ENCODE results near the gene IP6K3. TPM values are rescaled to one million over a fixed set of nuclear protein-coding genes. Genes with fewer than 3 reads are reported as not detected.

Gene IP6K3
- total RNA-seq, 1 donor from 2014 or later, result not detected

DNA sequence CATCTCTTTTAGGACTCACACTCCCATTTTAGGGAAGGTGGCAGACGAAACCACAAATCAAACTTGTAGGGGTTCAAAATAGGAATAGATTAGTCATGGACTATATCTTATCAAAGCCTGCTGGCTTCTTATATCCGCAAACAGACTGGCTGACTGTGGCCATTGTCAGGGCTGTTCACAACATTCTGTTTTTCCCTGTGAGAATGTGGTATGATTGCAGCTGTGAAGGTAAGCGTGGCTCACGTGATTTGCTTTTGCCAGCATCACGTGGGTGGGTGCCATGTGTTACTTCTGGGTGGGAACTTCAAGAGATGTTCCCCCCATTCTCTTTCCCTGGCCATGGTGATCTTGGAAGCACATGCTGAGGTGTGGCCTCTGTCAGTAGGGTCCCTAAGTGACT, 5.9 kb downstream of the IP6K3 start:
- DNase-seq (ENCODE audit: low read depth in 2 of 2), result no peak

DNA sequence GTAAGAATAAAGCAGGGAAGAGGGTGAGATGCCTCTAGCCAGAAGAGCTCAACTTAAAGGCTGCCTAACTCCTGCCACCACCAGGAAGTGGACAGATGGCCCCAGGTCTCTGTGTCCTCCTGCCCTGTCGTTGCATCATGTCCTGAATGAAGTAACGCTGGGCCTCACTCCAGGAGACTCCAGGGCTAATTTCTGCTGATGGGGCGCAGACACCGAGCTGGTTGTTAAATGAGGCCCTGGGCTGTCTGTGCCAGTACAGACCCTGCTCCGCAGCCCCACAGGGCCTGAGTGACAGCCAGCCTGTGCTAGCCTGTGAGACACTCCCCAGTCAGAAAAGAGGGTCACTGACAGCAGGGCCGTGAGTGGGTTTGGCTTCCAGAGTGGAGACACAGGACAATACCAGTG, 6.5 kb downstream of the IP6K3 start:
- peak in 1 of 2 donors; percentile 18 for DNase-seq (ENCODE audit: low read depth in 2 of 2)

GRCh38 chr6:33739571-33739970, 7.1 kb downstream of the IP6K3 start:
- DNase-seq (ENCODE audit: low read depth in 2 of 2), result no peak

DNA sequence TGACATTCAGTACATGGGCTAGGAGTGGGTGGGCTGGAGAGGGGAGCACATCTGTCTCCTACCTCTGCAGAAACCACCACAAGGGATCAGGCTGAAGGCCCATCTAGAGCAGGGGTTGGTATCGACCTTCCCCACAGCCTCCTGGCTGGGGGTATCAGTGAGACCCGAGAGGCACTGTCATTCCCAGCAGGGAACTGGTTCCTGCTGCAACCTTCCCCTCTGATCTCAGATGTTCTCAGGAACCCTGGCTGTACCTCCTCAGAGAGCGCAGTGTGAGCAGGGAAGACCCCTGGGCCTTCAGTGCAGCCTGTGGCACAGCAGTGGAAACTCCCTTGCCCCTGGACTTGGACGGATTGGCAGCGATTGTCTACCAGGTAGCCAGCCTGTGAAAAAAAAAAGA, 7.8 kb downstream of the IP6K3 start:
- DNase-seq (ENCODE audit: low read depth in 2 of 2), result no peak

- no peak for DNase-seq (ENCODE audit: low read depth in 2 of 2)
These were observed 8.6 kb downstream of the IP6K3 start for GRCh38 chr6:33738153-33738552.

- DNase-seq (ENCODE audit: low read depth in 2 of 2), result no peak
These were observed 9.3 kb downstream of the IP6K3 start for GRCh38 chr6:33737267-33738026.

DNA sequence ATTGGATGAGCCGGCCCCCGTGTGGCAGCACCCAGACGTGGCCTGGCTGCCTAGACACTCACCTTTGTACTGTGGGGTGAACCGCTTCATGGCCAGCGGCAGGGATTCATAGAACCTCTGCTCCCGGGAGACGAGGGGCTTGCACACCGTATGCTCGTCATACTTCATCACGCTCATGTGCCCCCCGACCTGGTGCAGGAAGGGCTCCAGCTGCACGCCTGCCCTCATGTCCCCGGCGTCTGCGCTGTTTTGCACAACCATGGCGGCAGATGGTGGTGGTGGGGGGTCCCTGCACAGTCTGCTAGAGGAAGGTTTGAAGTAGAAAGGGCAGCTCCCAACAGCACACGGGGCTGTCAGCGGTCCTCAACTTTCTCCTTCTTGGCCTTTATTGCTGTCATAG, 11.5 kb downstream of the IP6K3 start:
- DNase-seq (ENCODE audit: low read depth in 2 of 2), result no peak

DNA sequence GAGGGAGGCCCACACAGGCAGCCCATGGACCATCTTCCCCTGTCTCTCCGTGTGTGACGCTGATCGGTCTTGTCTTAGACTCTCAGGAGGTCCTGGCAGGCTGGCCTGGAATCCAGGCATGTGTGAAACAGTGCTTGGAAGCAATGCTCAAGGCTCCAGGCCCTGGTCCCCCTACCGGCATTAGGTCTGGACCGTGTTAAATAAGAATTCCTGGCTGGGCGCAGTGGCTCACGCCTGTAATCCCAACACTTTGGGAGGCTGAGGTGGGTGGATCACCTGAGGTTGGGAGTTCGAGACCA, 13.0 kb downstream of the IP6K3 start:
- no peak for DNase-seq (ENCODE audit: low read depth in 2 of 2)

- no peak for DNase-seq (ENCODE audit: low read depth in 2 of 2)
These were observed 13.6 kb downstream of the IP6K3 start for GRCh38 chr6:33732817-33733708.

- DNase-seq (ENCODE audit: low read depth in 2 of 2), result no peak
These were observed 14.3 kb downstream of the IP6K3 start for GRCh38 chr6:33732385-33732784.

DNA sequence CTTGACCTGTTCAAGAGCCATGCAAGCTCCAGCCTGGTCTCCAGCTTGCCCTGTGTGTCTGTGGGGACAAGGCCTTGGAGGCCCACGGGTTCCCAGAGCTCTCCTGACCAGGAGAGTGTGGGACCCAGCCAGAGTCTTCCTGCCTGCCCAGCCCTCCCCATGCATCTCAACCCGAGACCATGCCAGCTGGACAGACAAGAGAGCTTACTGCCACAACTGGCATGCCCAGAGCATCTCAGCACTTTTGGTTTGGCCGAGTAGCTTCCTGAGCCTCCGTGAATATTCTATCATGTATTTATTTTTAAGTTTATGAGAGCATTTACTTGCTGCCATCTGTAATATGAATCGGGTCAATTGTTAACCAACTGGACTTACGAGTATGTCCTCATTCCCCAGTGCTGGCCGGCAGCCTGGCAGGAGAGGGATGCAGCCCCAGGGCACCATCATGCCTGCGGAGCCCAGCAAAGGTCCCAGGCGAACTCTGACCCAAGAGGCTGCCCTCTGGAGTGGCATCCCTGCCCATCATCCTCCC, 14.9 kb downstream of the IP6K3 start:
- no peak for DNase-seq (ENCODE audit: low read depth in 2 of 2)

DNA sequence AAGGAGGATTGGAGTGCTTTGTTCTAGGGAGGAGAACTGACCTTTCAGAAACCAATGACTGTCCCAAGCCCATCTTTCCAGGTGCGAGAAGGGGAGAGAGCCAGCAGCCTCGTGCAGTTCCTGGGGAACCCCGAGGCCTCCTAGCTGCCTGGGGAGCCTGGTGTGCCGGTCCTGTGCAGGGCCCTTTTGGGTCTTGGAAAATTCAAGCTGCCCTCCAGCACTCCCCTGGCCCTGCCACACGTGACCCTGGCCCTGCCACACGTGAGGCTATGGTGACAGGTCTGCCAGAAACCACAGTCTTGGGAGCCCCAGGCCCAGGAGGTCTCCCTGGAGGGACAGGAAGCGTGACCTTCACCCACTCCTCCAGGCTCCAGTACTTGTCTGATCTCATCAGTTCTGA, 15.7 kb downstream of the IP6K3 start:
- DNase-seq (ENCODE audit: low read depth in 2 of 2), result no peak

- no peak for DNase-seq (ENCODE audit: low read depth in 2 of 2)
These were observed 16.1 kb downstream of the IP6K3 start for GRCh38 chr6:33730611-33731010.

GRCh38 chr6:33729059-33729458, 17.6 kb downstream of the IP6K3 start:
- DNase-seq (ENCODE audit: low read depth in 2 of 2), result no peak

GRCh38 chr6:33728438-33728837, 18.3 kb downstream of the IP6K3 start:
- DNase-seq (ENCODE audit: low read depth in 2 of 2), result no peak

DNA sequence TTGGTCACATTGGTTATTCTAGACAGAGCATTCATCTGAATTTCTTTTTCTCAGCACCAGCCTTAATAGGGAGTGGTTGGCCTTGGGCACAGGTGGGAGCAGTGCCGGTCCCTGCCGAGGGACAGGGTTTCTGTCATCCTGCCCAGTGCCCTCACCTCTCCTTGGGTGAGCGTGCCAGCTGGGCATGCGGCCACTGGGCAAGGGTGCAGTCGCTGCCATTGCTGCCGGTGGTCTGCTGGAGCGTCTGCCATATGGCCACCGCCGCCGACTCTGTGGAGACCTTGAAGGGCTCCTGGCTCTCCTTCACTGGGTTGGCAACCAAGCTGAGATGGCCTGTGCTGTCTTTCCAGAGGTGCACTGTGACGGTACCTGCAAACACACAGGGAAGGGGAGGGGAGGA, 18.8 kb downstream of the IP6K3 start:
- DNase-seq (ENCODE audit: low read depth in 2 of 2), result no peak

DNA sequence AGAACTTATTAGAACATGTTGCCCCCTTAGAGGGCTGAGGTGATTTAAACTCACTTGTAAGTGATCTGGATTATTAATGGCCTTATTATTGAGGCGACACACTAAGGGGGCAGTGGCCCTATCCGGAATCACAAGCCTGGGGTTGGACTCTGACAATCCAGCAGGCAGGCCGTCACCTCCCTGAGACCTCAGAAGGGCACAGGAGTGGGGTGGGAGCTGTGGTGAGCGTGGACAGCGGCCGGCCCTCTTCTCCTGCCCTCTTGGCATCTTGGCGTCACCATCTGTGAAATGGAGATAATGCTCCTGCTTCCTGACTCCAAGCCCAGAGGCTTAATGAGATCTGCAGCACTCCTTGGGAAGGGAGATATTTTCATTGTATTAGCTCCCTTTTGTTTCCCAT, 19.6 kb downstream of the IP6K3 start:
- no peak for DNase-seq (ENCODE audit: low read depth in 2 of 2)

GRCh38 chr6:33726696-33727095, 20.0 kb downstream of the IP6K3 start:
- no peak for DNase-seq (ENCODE audit: low read depth in 2 of 2)

- DNase-seq (ENCODE audit: low read depth in 2 of 2), result no peak
These were observed 20.6 kb downstream of the IP6K3 start for GRCh38 chr6:33725891-33726673.

DNA sequence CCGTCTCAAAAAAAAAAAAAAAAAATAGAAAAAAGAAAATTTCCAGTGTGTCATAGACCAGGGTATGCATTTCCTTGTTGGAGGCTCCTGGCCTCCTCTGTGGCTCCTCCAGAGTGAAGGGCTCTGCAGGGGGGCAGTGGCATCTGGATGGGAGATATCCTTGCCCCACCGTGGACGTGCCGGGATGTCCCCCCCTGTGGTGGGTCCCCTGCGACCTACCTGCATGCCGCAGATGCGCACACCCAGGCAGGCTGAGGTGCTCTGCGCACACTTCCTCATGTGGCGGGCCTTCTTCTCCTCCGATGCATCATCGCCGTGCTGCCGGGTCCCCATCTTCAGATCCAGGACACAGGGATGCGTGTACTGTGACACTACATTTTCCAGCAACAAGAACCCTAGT, 21.5 kb downstream of the IP6K3 start:
- DNase-seq (ENCODE audit: low read depth in 2 of 2), result no peak

GRCh38 chr6:33724102-33725023, 22.3 kb downstream of the IP6K3 start:
- DNase-seq (ENCODE audit: low read depth in 2 of 2), result no peak

All from dermis microvascular lymphatic vessel endothelial cell (primary cell).